CD4-positive, alpha-beta T cell (primary cell): ENCODE results near the gene OTOA. TPM values are rescaled to one million over a fixed set of nuclear protein-coding genes. Genes with fewer than 3 reads are reported as not detected.
"Not testable (repeated sequence)": the region's sequence is repeated elsewhere in the genome, so short reads cannot be mapped to it uniquely, and the experiment has no call there.

Experiments
- ATAC-seq: fragments of 200-7000 bp; cut with Tn5 transposase; one replicate; pipeline ENCODE4 v1.10.0; 2022; ENCODE audit warnings: mild to moderate bottlenecking; ENCODE audit not compliant: poor library complexity
- CTCF ChIA-PET: fragments of 350-600 bp; sonication (Branson Sonifier 250); formaldehyde crosslinking; loops from one replicate; lab custom pipeline; 2021; ENCODE audit warnings: antibody characterized with exemption, inconsistent platforms; lab: Charles Lee
- POLR2A ChIA-PET: fragments of 350-600 bp; sonication (Branson Sonifier 250); formaldehyde crosslinking; loops from one replicate; lab custom pipeline; 2021; ENCODE audit warnings: antibody characterized with exemption, inconsistent platforms; lab: Charles Lee
- DNase-seq, 14 experiments: peaks; one replicate each; pipeline ENCODE4 v3.0.0-alpha.2; 2013 to 2020; ENCODE audit warnings: mixed read lengths in 2 of 14
- H3K27ac ChIP-seq, 2 donors: one replicate each; pipeline versions ENCODE4 v1.5.1 to v1.7.0; 2013; ENCODE audit warnings: low read length in 2 of 2, low read depth in 1 of 2, mild to moderate bottlenecking in 1 of 2
- H3K27me3 ChIP-seq, 2 experiments: 1 replicate in 1 of 2; 2 replicates in 1 of 2; pipeline versions ENCODE4 v1.6.1 to v1.7.0; 2013; ENCODE audit warnings: low read length in 2 of 2, control low read depth in 1 of 2, mild to moderate bottlenecking in 1 of 2, moderate library complexity in 1 of 2; ENCODE audit not compliant: insufficient read depth in 2 of 2, control insufficient read depth in 1 of 2
- H3K36me3 ChIP-seq: one replicate; pipeline ENCODE4 v1.6.1; 2013; ENCODE audit warnings: low read length, control low read depth; ENCODE audit not compliant: insufficient read depth
- H3K4me1 ChIP-seq: one replicate; pipeline ENCODE4 v1.6.1; 2013; ENCODE audit warnings: low read length, control low read depth; ENCODE audit not compliant: insufficient read depth
- H3K4me3 ChIP-seq: one replicate; pipeline ENCODE4 v1.5.1; 2013; ENCODE audit warnings: mild to moderate bottlenecking, low read length, moderate library complexity
- H3K9me3 ChIP-seq, 2 experiments: 1 replicate in 1 of 2; 2 replicates in 1 of 2; pipeline versions ENCODE4 v1.6.1 to v1.7.0; 2013; ENCODE audit warnings: low read length in 2 of 2, mild to moderate bottlenecking in 2 of 2, control low read depth in 1 of 2, moderate library complexity in 1 of 2; ENCODE audit not compliant: control insufficient read depth in 1 of 2, insufficient read depth in 1 of 2
- H3K27ac Mint-ChIP-seq: one replicate; pipeline ENCODE4 v1.8.0; 2020; ENCODE audit warnings: mixed read lengths
- H3K27me3 Mint-ChIP-seq: one replicate; pipeline ENCODE4 v1.8.0; 2021; ENCODE audit warnings: mixed read lengths
- H3K36me3 Mint-ChIP-seq: one replicate; pipeline ENCODE4 v1.8.0; 2021; ENCODE audit warnings: low read depth, mixed read lengths
- H3K4me1 Mint-ChIP-seq: one replicate; pipeline ENCODE4 v1.8.0; 2021; ENCODE audit warnings: low read depth, mixed read lengths
- H3K4me3 Mint-ChIP-seq: one replicate; pipeline ENCODE4 v1.8.0; 2020; ENCODE audit warnings: mild to moderate bottlenecking, mixed read lengths
- H3K9me3 Mint-ChIP-seq: one replicate; pipeline ENCODE4 v1.8.0; 2020; ENCODE audit warnings: mixed read lengths
- intact Hi-C, 2 experiments: fragments of 100-400 bp; cut with DNase I in 1 of 2; cut with micrococcal nuclease in 1 of 2; formaldehyde crosslinking; loops; one replicate each; pipeline versions ENCODE4 v1.15.1 to v1.9.0; 2023 to 2025; cut with DNase I, micrococcal nuclease
- total RNA-seq, 174 experiments: library from RNA in 2 of 174; stranded (reverse) in 2 of 174; gene quantifications; one replicate each; pipeline ENCODE4 v1.2.3 and lab custom pipeline; 2021 to 2026

The OTOA gene
- total RNA-seq, 2 experiments from 2014 or later = 0.19 TPM; not detected in 1

- H3K4me1 Mint-ChIP-seq, intact Hi-C loops, H3K27me3 Mint-ChIP-seq, H3K27me3 ChIP-seq, H3K36me3 ChIP-seq, H3K9me3 ChIP-seq, H3K27ac Mint-ChIP-seq, H3K4me3 ChIP-seq, POLR2A ChIA-PET, CTCF ChIA-PET, ATAC-seq, H3K4me3 Mint-ChIP-seq, H3K36me3 Mint-ChIP-seq, DNase-seq, H3K9me3 Mint-ChIP-seq, H3K27ac ChIP-seq, H3K4me1 ChIP-seq: not testable (repeated sequence)
Observed at GRCh38 chr16:21768810-21769209, 105.0 kb downstream of the OTOA start.

GRCh38 chr16:21769284-21769683 is 105.5 kb downstream of the OTOA start:
- POLR2A ChIA-PET, ATAC-seq, H3K4me1 ChIP-seq, H3K4me3 ChIP-seq, H3K36me3 Mint-ChIP-seq, intact Hi-C loops, H3K27ac Mint-ChIP-seq, CTCF ChIA-PET, H3K27me3 ChIP-seq, DNase-seq, H3K4me1 Mint-ChIP-seq, H3K36me3 ChIP-seq, H3K27me3 Mint-ChIP-seq, H3K4me3 Mint-ChIP-seq, H3K9me3 ChIP-seq, H3K27ac ChIP-seq, H3K9me3 Mint-ChIP-seq: not testable (repeated sequence)

GRCh38 chr16:21770584-21770983 is 106.8 kb downstream of the OTOA start:
- POLR2A ChIA-PET, H3K27ac ChIP-seq, H3K4me3 Mint-ChIP-seq, ATAC-seq, H3K4me3 ChIP-seq, H3K27me3 Mint-ChIP-seq, H3K36me3 ChIP-seq, intact Hi-C loops, H3K36me3 Mint-ChIP-seq, DNase-seq, H3K9me3 Mint-ChIP-seq, H3K27ac Mint-ChIP-seq, H3K4me1 Mint-ChIP-seq, H3K9me3 ChIP-seq, CTCF ChIA-PET, H3K4me1 ChIP-seq, H3K27me3 ChIP-seq: not testable (repeated sequence)

DNA sequence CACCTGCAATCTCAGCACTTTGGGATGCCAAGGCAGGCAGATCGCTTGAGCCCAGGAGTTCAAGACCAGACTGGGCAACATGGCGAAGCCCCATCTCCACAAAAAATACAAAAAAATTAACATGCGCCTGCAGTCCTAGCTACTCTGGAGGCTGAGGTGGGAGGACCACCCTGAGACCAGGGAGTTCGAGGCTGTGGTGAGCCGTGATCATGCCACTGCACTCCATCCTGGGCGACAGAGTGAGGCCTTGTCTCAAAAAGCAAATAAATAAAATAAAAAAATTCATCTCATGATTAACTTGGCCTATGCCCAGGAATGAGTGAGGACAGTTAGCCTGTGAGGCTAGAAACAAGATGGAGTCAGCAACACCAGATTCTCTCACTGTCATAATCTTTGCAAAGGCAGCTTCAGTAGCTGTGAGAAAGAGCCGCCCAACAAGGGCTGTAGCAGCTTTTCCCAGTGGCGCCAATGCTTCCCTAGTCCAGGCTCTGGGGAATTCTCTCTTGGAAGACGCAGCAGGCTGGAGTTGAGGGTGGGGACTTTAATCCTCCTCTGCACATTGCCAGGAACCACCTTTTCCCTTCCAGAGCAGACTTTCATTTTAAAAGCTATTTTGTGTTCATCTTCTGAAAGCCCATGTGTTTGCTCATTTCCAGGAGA is 108.9 kb downstream of the OTOA start:
- H3K4me1 ChIP-seq, H3K9me3 Mint-ChIP-seq, H3K36me3 Mint-ChIP-seq, ATAC-seq, POLR2A ChIA-PET, H3K36me3 ChIP-seq, DNase-seq, H3K4me1 Mint-ChIP-seq, H3K4me3 ChIP-seq, H3K27me3 Mint-ChIP-seq, H3K4me3 Mint-ChIP-seq, H3K9me3 ChIP-seq, CTCF ChIA-PET, intact Hi-C loops, H3K27me3 ChIP-seq, H3K27ac ChIP-seq, H3K27ac Mint-ChIP-seq: not testable (repeated sequence)

DNA sequence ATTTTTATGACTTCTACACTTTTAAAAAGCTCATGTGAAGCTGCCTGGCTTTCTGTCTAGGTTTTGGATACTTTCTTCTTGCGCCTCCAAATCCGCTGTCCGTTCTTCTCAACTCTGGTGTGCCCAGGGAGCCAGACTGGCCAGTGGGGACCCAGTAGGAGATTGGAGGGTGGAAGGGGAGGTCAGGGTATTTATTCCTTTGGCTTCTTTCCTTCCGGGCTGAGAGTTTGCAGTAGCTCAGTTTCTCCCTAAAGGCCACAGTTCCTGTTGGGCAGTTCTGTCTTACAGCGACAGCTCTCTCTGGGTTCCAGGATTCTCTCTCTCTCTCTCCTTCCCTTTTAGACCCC is 109.4 kb downstream of the OTOA start:
- H3K27ac Mint-ChIP-seq, H3K4me1 Mint-ChIP-seq, H3K27me3 ChIP-seq, ATAC-seq, H3K27me3 Mint-ChIP-seq, POLR2A ChIA-PET, H3K4me1 ChIP-seq, H3K4me3 ChIP-seq, H3K36me3 ChIP-seq, intact Hi-C loops, H3K4me3 Mint-ChIP-seq, DNase-seq, H3K9me3 Mint-ChIP-seq, H3K27ac ChIP-seq, H3K9me3 ChIP-seq, CTCF ChIA-PET, H3K36me3 Mint-ChIP-seq: not testable (repeated sequence)

DNA sequence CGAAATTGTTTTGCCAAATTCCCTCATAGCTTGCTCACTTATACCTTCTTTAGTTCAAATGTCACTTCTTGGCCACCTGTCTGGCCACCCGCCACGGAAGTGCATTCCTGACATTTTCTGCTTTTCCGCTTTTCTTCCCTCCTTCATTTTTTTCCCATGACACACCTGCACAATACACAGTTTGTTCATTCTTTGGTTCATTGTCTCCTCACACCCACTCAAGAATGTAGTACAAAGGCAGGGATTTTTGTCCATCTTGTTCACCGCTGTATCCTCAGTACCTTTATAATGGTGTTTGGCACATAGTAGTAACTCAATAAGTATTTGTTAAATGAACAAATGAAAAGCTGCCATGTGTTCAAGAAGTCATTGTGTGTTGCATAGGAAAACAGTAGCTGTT is 116.8 kb downstream of the OTOA start:
- H3K4me3 Mint-ChIP-seq, DNase-seq, H3K27ac Mint-ChIP-seq, H3K4me1 Mint-ChIP-seq, H3K9me3 ChIP-seq, intact Hi-C loops, H3K4me1 ChIP-seq, H3K9me3 Mint-ChIP-seq, CTCF ChIA-PET, H3K27me3 Mint-ChIP-seq, H3K27me3 ChIP-seq, H3K36me3 ChIP-seq, H3K27ac ChIP-seq, POLR2A ChIA-PET, ATAC-seq, H3K4me3 ChIP-seq, H3K36me3 Mint-ChIP-seq: not testable (repeated sequence)

GRCh38 chr16:21790506-21790905 is 126.7 kb downstream of the OTOA start:
- H3K36me3 ChIP-seq, H3K4me3 ChIP-seq, H3K27ac ChIP-seq, DNase-seq, H3K4me1 Mint-ChIP-seq, H3K9me3 ChIP-seq, CTCF ChIA-PET, intact Hi-C loops, POLR2A ChIA-PET, ATAC-seq, H3K27me3 ChIP-seq, H3K4me1 ChIP-seq, H3K36me3 Mint-ChIP-seq, H3K4me3 Mint-ChIP-seq, H3K27me3 Mint-ChIP-seq, H3K9me3 Mint-ChIP-seq, H3K27ac Mint-ChIP-seq: not testable (repeated sequence)
